HG02763 (cell line): Measurements from ENCODE around the gene MMEL1.
A peak's percentile ranks its signal among the peaks of the same experiment; 100 is the strongest.

Source experiments
- ATAC-seq: cut with Tn5 transposase; IDR thresholded peaks from one replicate; pipeline ENCODE4 v1.9.1; 2021; ENCODE audit warnings: mild to moderate bottlenecking, moderate library complexity; ENCODE audit not compliant: unreplicated experiment

Gene MMEL1

GRCh38 chr1:2546515-2547209, 86.2 kb downstream of the MMEL1 start:
- peak; percentile 24 for ATAC-seq

DNA sequence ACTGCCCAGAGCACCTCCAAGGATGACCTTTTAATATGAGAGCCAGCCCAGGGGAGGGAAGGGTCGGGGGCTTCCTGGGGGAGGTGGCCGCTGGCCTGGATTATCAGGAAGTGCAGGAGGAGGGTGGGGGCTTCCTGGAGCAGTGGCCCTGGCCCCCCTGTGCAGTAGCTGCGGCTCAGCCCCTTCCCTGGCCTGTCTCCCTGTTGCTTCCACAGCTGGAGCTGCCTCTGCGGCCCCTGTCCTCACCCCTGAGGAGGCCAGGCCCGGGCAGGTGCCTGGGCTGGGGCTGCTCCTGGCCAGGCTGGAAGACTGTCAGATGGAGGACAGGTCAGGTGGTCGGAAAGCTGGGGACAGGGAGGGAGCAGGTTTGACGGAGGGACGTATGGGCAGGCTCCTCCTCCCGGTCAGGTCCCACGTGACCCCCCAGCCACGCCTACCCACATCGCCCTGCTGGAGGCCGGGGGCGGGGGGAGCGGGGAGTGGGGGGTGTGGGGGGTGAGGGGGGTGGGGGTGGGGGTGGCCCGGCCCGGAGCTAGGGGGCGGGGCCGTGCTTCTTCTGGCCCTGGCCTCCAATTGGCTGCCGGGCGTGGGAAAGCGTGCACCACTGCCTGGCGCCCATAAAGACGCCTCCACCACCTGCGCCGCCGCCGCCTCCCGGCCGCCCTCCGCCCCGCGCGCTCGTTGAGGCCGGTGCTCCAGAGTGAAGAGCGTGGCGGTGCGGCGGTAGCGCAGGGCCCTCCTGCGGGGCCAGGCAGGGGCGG, 86.9 kb downstream of the MMEL1 start:
- ATAC-seq = peak; percentile 35

GRCh38 chr1:2544875-2545640, 87.8 kb downstream of the MMEL1 start:
- ATAC-seq = no peak

DNA sequence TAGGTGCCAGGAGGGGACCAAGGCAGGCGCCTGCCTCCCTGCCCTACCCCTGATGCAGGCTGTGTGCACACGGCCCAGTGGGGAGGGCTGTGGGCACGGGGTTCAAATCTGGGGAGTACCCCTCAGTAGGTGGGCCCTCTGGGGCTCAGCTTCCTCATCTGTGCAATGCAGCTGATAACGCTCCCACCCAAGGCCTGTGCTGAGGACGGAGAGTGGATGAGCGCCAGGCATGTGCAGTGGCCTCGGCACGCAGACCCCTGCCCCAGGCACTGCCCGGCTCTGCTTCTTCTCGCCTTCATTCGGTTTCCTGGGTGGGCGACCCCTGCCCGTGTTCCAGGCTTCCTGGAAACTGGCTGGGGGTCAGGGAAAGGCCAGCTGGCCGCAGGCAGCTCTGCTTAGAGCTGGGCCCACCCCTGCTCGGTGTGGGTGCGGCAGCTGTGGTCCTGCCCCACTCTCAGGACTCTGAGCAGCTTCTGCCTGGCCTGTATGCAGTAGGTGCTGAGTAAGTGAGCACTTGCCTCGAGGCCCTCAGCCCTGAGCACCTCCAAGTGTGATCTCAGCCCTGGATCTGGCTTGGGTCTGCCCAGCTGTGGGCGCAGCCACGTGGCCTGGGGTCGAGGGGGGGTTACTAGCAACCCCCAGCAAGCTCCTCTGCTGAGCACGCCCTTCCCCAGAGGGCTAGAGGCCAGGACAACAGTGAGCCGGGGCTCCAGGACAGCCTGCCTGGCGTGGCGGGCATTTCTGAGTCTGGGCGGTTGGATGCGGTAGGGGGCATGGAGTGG, 88.5 kb downstream of the MMEL1 start:
- no peak for ATAC-seq

DNA sequence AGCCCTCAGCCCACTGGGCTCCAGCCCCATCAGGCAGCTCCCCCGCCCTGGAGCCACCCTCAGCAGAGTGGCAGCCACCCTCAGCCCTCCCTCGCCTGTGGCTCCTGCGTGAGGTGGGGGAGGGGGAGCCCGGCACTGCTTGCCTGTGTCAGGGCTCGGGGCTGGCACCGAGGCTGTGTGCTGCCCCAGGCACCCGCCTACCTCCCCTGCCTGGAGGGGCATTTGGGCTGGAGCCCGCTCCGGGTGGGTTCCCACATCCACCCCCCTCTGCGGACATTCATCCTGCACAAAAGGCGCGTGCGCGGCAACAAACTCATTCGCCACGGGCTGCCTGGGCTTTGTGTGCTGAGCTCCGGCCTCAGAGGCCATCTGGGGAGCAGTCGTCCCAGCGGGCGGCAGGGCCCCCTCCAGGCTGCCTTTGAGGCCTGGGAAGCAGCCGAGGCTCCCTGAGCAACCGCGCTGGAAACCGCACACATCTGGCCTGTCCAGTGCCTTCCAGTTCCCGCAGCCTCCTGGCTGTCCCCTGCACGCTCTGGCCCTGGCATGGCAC, 89.2 kb downstream of the MMEL1 start:
- ATAC-seq = no peak

DNA sequence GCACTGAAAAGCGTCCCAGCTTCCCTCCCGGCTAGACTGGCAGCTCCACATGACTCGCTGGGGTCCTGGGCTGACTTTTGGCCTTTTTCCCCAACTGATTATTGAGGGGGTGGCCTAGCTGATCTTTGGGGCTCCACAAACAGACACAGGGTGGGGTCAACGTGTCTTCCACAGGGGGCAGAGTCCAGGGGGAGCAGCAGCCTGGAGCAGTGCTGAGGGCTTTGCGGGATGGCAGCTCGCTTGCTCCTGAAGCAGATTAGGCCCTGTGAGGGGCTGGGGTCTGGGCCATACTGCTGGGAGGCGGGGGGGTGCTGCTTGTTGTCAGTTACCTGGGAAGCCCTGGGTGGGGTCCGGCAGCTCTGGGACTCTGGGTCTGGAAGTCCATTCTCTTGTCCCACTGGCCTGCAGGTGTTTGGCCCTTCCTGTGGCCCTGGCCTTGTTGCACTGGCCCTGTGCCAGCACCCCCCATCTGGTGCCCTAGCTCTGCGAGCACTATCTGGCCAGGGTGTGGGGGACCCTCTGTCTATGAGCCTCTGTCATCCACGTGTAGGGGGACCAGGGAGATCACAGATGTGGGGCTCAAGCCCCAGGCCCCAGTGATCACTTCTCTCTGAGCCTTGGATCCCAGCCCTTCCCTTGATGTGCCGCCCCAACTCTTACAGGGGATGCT, 90.4 kb downstream of the MMEL1 start:
- no peak for ATAC-seq

DNA sequence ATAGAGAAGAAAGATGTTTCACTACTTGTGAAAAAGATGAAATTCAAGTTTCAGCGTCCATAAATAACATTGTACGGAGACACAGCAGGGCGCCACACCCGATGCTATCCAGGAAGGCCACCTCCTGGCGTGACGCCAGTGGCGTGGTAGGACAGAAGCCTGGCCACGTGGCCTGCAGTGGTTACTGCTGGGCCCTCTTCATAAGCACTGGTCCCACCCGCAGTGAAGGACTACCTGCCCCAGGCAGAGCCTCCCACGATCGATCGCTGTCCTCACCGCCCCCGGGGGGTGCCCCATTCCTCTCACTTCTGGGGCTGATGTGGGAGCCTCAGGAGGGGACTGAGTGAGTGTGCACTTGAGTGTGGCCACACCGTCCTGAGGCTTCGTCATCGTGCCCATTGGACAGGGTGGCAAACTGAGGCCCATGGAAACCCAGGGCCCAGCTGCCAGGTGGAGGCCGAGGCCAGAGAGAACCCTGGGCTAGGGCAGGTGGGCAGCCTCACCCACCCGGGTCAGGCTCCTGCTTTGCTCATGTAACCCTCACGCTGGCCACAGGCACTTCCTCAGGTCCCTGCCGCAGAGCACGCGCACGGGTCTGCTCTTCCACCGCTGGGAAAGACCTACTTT, 91.1 kb downstream of the MMEL1 start:
- no peak for ATAC-seq

DNA sequence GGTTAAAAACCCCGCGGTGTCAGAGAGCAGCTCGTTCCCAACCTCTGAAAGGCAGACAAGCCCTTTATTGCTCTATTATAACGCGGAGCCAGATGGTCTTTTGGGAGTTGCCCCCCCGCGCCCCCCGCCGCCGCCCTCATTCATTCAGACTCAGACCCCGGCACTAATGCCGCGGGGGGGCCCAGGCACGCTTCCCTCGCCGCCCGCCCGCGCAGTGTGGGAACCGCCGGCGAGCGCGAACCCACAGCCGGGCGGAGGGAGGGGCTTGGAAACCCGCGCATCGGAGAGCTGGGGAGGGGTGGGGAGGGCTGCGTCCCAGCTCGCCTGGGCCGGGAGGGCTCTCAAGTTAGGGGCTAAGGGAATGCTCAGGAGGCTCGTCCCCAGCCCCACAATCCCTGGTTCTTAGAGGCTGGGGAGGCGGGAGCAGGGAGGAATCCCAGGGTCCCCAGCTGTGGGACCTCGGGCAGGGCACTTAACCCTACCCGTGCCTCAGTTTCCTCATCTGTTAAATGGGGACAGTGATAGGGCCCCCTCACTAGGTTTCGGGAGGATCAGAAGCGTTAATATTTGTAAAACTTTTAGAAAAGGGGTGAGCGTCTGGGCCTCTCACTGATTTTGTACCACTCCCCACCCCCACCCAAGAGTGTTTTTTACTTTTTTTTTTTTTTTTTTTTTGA, 91.9 kb downstream of the MMEL1 start:
- no peak for ATAC-seq
